A673 (cell line): ENCODE data around the gene PATJ. TPM values are rescaled to one million over a fixed set of nuclear protein-coding genes. Genes with fewer than 3 reads are reported as not detected.

ENCODE experiments used
- BruUV-seq: library from RNA; stranded (reverse); fragments of 400-500 nt; replicated peaks from 2 replicates; lab custom pipeline; 2021; lab: Mats Ljungman, UMichigan
- CTCF ChIA-PET: fragments of 300-600 bp; sonication (Branson Sonifier 250); formaldehyde crosslinking; loops from one replicate; lab custom pipeline; 2022; ENCODE audit warnings: antibody characterized with exemption; lab: Charles Lee
- POLR2A ChIA-PET: fragments of 300-600 bp; sonication (Branson Sonifier 250); formaldehyde crosslinking; loops from one replicate; lab custom pipeline; 2022; ENCODE audit warnings: antibody characterized with exemption; ENCODE audit not compliant: low non-redundant PET; lab: Charles Lee
- DNase-seq: peaks from one replicate; pipeline ENCODE4 v3.0.0-alpha.2; 2015; ENCODE audit warnings: low spot score
- H3K27ac ChIP-seq: fragments of 200-600 bp; sonication (generic); 2 replicates; pipeline ENCODE4 v1.5.1; 2016; ENCODE audit warnings: mixed run types, low read depth, mild to moderate bottlenecking, mixed read lengths, antibody characterized with exemption, low read length; ENCODE audit not compliant: poor library complexity, severe bottlenecking
- H3K27me3 ChIP-seq: fragments of 200-600 bp; sonication (generic); replicated peaks from 2 replicates; pipeline ENCODE4 v1.6.1; 2017; ENCODE audit warnings: mixed run types, low read depth, mild to moderate bottlenecking, mixed read lengths, antibody characterized with exemption, low read length; ENCODE audit not compliant: insufficient read depth, poor library complexity
- H3K36me3 ChIP-seq: fragments of 200-600 bp; sonication (generic); 2 replicates; pipeline ENCODE4 v1.6.1; 2016; ENCODE audit warnings: mixed run types, mild to moderate bottlenecking, mixed read lengths, antibody characterized with exemption, low read length; ENCODE audit not compliant: insufficient read depth, poor library complexity, severe bottlenecking
- H3K4me1 ChIP-seq: fragments of 200-600 bp; sonication (generic); 2 replicates; pipeline ENCODE4 v1.6.1; 2017; ENCODE audit warnings: mixed run types, mild to moderate bottlenecking, mixed read lengths, antibody characterized with exemption, low read length; ENCODE audit not compliant: insufficient read depth, poor library complexity, severe bottlenecking
- H3K4me3 ChIP-seq: fragments of 200-600 bp; sonication (generic); 2 replicates; pipeline ENCODE4 v1.5.1; 2016; ENCODE audit warnings: low read depth, mixed run types, mild to moderate bottlenecking, mixed read lengths, low read length; ENCODE audit not compliant: poor library complexity, severe bottlenecking
- H3K9me3 ChIP-seq: fragments of 200-600 bp; sonication (generic); 2 replicates; pipeline ENCODE4 v1.6.1; 2016; ENCODE audit warnings: mixed run types, low read depth, mild to moderate bottlenecking, mixed read lengths, antibody characterized with exemption, low read length; ENCODE audit not compliant: poor library complexity, severe bottlenecking
- CTCF ChIP-seq: fragments of 300-800, 200-600 bp; sonication (generic); conservative IDR thresholded peaks from 2 replicates; pipeline ENCODE4 v1.5.1; 2017; ENCODE audit warnings: low read depth, mild to moderate bottlenecking, antibody characterized with exemption, low read length, moderate library complexity, mixed read lengths
- EZH2 ChIP-seq: fragments of 200-600 bp; sonication (generic); IDR thresholded peaks from 2 replicates; pipeline ENCODE4 v1.6.1; 2017; ENCODE audit warnings: borderline replicate concordance, low read depth, mild to moderate bottlenecking, mixed read lengths, antibody characterized with exemption, low read length; ENCODE audit not compliant: poor library complexity, severe bottlenecking
- intact Hi-C: fragments of 100-400 bp; cut with micrococcal nuclease; formaldehyde crosslinking; loops from one replicate; pipeline ENCODE4 v1.10.0; 2022; ENCODE audit not compliant: unreplicated experiment
- total RNA-seq: library from RNA; stranded (reverse); gene quantifications from 2 replicates; pipeline ENCODE4 v1.2.3, GENCODE V29; 2021

Gene PATJ
- total RNA-seq, 1 experiment from 2014 or later = 6.6 TPM

- intact Hi-C loops = no loop called here
- CTCF ChIA-PET = no interaction called here
- H3K4me1 ChIP-seq = no peaks in the 10 kb centered on the region
- POLR2A ChIA-PET = no interaction called here
- H3K4me3 ChIP-seq = no peak overlapping the region
- BruUV-seq = no TSS peak
- no peak for DNase-seq
- H3K36me3 ChIP-seq = no peaks in the 10 kb centered on the region
- no peak overlapping the region for H3K27ac ChIP-seq
- no peaks in the 10 kb centered on the region for H3K27me3 ChIP-seq
- TF ChIP-seq CTCF (no peak), EZH2 (no peak)
- no peaks in the 10 kb centered on the region for H3K9me3 ChIP-seq
Observed at GRCh38 chr1:61812916-61813315, 70.6 kb downstream of the PATJ start.

DNA sequence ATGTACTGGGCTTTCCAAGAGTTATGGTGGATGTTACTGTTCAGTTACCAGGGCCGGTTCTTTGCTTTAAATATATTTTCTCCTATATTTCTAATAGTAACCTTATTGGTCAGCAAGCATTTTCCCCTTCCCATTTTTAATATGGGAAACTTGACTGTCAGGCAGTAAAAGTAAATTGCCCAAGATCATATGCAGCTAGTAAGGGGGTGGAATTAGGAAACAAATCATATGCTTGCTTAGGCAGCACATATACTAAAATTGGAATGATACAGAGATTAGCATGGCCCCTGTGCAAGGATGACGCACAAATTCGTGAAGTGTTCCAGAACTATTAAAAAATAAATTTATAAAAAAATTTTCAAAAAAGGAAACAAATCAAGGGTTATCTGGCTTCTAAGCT lies 73.9 kb downstream of the PATJ start:
- no TSS peak for BruUV-seq
- POLR2A ChIA-PET = interaction anchor here (0.6 kb wide), 1 partner anchor 319 kb away, joined by 3 read pairs; no protein-coding TSS in a partner anchor
- intact Hi-C loops = no loop called here
- no peak for TF ChIP-seq EZH2
- no peak for TF ChIP-seq CTCF
- no peak overlapping the region for H3K27ac ChIP-seq
- no peaks in the 10 kb centered on the region for H3K4me1 ChIP-seq
- H3K27me3 ChIP-seq = no peaks in the 10 kb centered on the region
- CTCF ChIA-PET = no interaction called here
- DNase-seq = no peak
- no peaks in the 10 kb centered on the region for H3K36me3 ChIP-seq
- no peaks in the 10 kb centered on the region for H3K9me3 ChIP-seq
- no peak overlapping the region for H3K4me3 ChIP-seq

DNA sequence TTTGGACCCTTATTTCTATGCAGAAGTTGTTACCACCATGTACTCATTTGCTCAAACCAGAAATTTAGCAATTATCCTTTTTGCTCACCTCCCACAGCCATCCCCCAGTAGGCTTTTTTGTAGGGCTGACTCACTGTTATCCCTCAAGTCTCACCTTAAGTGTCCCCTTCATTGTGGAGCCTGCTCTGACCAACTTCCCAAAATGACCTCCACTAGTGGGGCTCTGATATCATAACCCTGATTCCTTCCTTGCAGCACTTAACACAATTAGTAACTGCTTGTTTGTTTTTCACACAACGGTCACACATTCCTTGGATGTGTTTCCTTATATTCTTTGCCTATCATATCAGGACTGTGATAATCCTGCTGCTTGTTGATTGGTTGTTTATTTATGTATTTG lies 76.7 kb downstream of the PATJ start:
- intact Hi-C loops = no loop called here
- H3K36me3 ChIP-seq = no peaks in the 10 kb centered on the region
- DNase-seq = no peak
- ChIA-PET CTCF (no interaction called here), POLR2A (no interaction called here)
- H3K4me1 ChIP-seq = no peaks in the 10 kb centered on the region
- no peaks in the 10 kb centered on the region for H3K27me3 ChIP-seq
- no peaks in the 10 kb centered on the region for H3K9me3 ChIP-seq
- no peak overlapping the region for H3K4me3 ChIP-seq
- no peak for TF ChIP-seq CTCF
- TF ChIP-seq EZH2 = no peak
- no peak overlapping the region for H3K27ac ChIP-seq
- BruUV-seq = no TSS peak
